MM.1S (cell line): ENCODE results near the gene ASH1L.

Source experiments
- DNase-seq: peaks from one replicate; pipeline ENCODE4 v3.0.0-alpha.2; 2015
- H2AFZ ChIP-seq: fragments of 300-600 bp; sonication (generic); 2 replicates; pipeline ENCODE4 v1.6.0; 2016; ENCODE audit warnings: antibody characterized with exemption, low read length
- H3F3A ChIP-seq: fragments of 300-600 bp; sonication (generic); 2 replicates; pipeline ENCODE4 v1.6.1; 2016; ENCODE audit warnings: mild to moderate bottlenecking, antibody characterized with exemption, low read length, moderate library complexity, mixed read lengths; ENCODE audit not compliant: insufficient read depth
- H3K27ac ChIP-seq: fragments of 300-600 bp; sonication (generic); 2 replicates; pipeline ENCODE4 v1.5.1; 2016; ENCODE audit warnings: mild to moderate bottlenecking, low read length
- H3K27me3 ChIP-seq: fragments of 300-600 bp; sonication (generic); replicated peaks from 2 replicates; pipeline ENCODE4 v1.6.0; 2016; ENCODE audit warnings: low read length; ENCODE audit not compliant: insufficient read depth
- H3K36me3 ChIP-seq: fragments of 300-600 bp; sonication (generic); replicated peaks from 2 replicates; pipeline ENCODE4 v1.6.1; 2016; ENCODE audit warnings: mild to moderate bottlenecking, low read length, mixed read lengths; ENCODE audit not compliant: insufficient read depth
- H3K4me1 ChIP-seq: fragments of 300-600 bp; sonication (generic); 2 replicates; pipeline ENCODE4 v1.6.1; 2016; ENCODE audit warnings: low read length, mixed read lengths
- H3K4me2 ChIP-seq: fragments of 300-600 bp; sonication (generic); 2 replicates; pipeline ENCODE4 v1.6.0; 2016; ENCODE audit warnings: low read depth, low read length
- H3K4me3 ChIP-seq: fragments of 300-600 bp; sonication (generic); 2 replicates; pipeline ENCODE4 v1.5.1; 2016; ENCODE audit warnings: low read length, mixed read lengths
- H3K79me2 ChIP-seq: fragments of 300-600 bp; sonication (generic); 2 replicates; pipeline ENCODE4 v1.6.1; 2016; ENCODE audit warnings: mixed run types, low read length, mixed read lengths
- H3K9ac ChIP-seq: fragments of 300-600 bp; sonication (generic); 2 replicates; pipeline ENCODE4 v1.6.1; 2016; ENCODE audit warnings: low read length, mixed read lengths
- H3K9me2 ChIP-seq: fragments of 300-600 bp; sonication (generic); replicated peaks from 2 replicates; pipeline ENCODE4 v1.6.1; 2016; ENCODE audit warnings: mild to moderate bottlenecking, low read length, mixed read lengths; ENCODE audit not compliant: insufficient read depth
- H3K9me3 ChIP-seq: fragments of 300-600 bp; sonication (generic); replicated peaks from 2 replicates; pipeline ENCODE4 v1.6.1; 2016; ENCODE audit warnings: mild to moderate bottlenecking, low read length, mixed read lengths; ENCODE audit not compliant: insufficient read depth
- H4K20me1 ChIP-seq: fragments of 300-600 bp; sonication (generic); 2 replicates; pipeline ENCODE4 v1.6.1; 2016; ENCODE audit warnings: mild to moderate bottlenecking, low read length, moderate library complexity, mixed read lengths; ENCODE audit not compliant: insufficient read depth
- CTCF ChIP-seq: fragments of 300-600 bp; sonication (generic); IDR thresholded peaks from 2 replicates; pipeline ENCODE4 v1.5.1; 2016; ENCODE audit warnings: antibody characterized with exemption, low read length, mixed read lengths
- EZH2 ChIP-seq: fragments of 300-600 bp; sonication (generic); optimal IDR thresholded peaks from 2 replicates; pipeline ENCODE3; 2017; ENCODE audit warnings: low read depth, mild to moderate bottlenecking, antibody characterized with exemption, low read length, mixed read lengths
- EZH2phosphoT487 ChIP-seq: fragments of 300-600 bp; sonication (generic); IDR thresholded peaks from 2 replicates; pipeline ENCODE4 v1.6.1; 2018; ENCODE audit warnings: antibody characterized with exemption, low read length

Gene ASH1L

GRCh38 chr1:155540000-155540874 is 22.4 kb downstream of the ASH1L start:
- Histone ChIP-seq H4K20me1 (peaks cover 21% of the 10 kb centered on the region; the same call in 1 of the 2 replicates), H3K27ac (no peak overlapping the region), H3K9me3 (no peaks in the 10 kb centered on the region), H3K27me3 (no peaks in the 10 kb centered on the region), H3K4me3 (no peak overlapping the region), H3K36me3 (no peaks in the 10 kb centered on the region), H2AFZ (no peak overlapping the region), H3K9me2 (no peaks in the 10 kb centered on the region), H3F3A (no peaks in the 10 kb centered on the region), H3K4me2 (no peak overlapping the region), H3K79me2 (peaks cover 98% of the 10 kb centered on the region), H3K9ac (no peak overlapping the region), H3K4me1 (no peaks in the 10 kb centered on the region)
- no peak for DNase-seq
- TF ChIP-seq EZH2 (no peak), CTCF (no peak), EZH2phosphoT487 (no peak)

- Histone ChIP-seq H3K36me3 (no peaks in the 10 kb centered on the region), H4K20me1 (peaks cover 24% of the 10 kb centered on the region), H3K9me2 (no peaks in the 10 kb centered on the region), H2AFZ (no peak overlapping the region), H3K27me3 (no peaks in the 10 kb centered on the region), H3K79me2 (peaks cover 97% of the 10 kb centered on the region), H3K9me3 (no peaks in the 10 kb centered on the region), H3K4me3 (no peak overlapping the region), H3K4me1 (no peaks in the 10 kb centered on the region), H3K27ac (no peak overlapping the region), H3K4me2 (no peak overlapping the region), H3K9ac (no peak overlapping the region), H3F3A (no peaks in the 10 kb centered on the region)
- no peak for DNase-seq
- TF ChIP-seq CTCF, result no peak
- no peak for TF ChIP-seq EZH2
- no peak for TF ChIP-seq EZH2phosphoT487
Measured at GRCh38 chr1:155537193-155537592, 25.4 kb downstream of the ASH1L start.

GRCh38 chr1:155531624-155532023 is 31.0 kb downstream of the ASH1L start:
- no peak for DNase-seq
- H3K27me3 ChIP-seq, result no peaks in the 10 kb centered on the region
- peaks cover 7% of the 10 kb centered on the region; the same call in 1 of the 2 replicates for H4K20me1 ChIP-seq
- H3K4me3 ChIP-seq, result no peak overlapping the region
- H3K79me2 ChIP-seq, result peaks cover 98% of the 10 kb centered on the region
- no peaks in the 10 kb centered on the region for H3F3A ChIP-seq
- no peak overlapping the region for H3K9ac ChIP-seq
- H3K27ac ChIP-seq, result no peak overlapping the region
- no peak overlapping the region for H2AFZ ChIP-seq
- TF ChIP-seq EZH2 (no peak), EZH2phosphoT487 (no peak), CTCF (no peak)
- H3K4me2 ChIP-seq, result no peak overlapping the region
- no peaks in the 10 kb centered on the region for H3K36me3 ChIP-seq
- H3K9me3 ChIP-seq, result no peaks in the 10 kb centered on the region
- no peaks in the 10 kb centered on the region for H3K9me2 ChIP-seq
- no peaks in the 10 kb centered on the region for H3K4me1 ChIP-seq
